ENCODE data around the gene SLC29A3.

The SLC29A3 gene

GRCh38 chr10:71369602-71370001 is 50.5 kb downstream of the SLC29A3 start:
- TF ChIP-seq CTCF (conservative IDR thresholded peaks at IDR 0.05; ENCODE audit: low read length), result no peak
- DNase-seq (ENCODE audit: low read depth), result no peak
- H3K4me3 ChIP-seq (ENCODE audit: low read length), result no peak overlapping the region

DNA sequence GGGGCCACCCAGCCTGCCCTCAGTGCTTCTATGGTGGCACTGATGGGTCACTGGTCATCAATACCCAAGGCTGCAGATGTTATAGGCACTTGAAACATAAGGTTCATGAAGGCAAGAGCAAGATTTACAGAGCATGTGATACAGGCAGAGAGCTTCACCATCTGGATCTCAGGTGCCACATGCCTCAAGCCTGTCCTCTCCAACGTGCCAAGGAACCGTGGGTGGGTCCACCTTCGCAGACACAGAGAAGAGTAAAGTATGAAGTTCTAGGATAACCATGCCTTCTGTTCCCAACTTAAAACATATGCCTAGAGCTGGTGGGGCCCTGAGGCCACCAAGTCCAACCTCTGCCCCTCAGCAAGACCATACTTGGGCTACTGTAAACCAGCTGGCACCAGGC is 51.0 kb downstream of the SLC29A3 start:
- no peak for TF ChIP-seq CTCF (conservative IDR thresholded peaks at IDR 0.05; ENCODE audit: low read length)
- no peak for DNase-seq (ENCODE audit: low read depth)
- H3K4me3 ChIP-seq (ENCODE audit: low read length), result no peak overlapping the region

GRCh38 chr10:71371750-71372166 is 52.7 kb downstream of the SLC29A3 start:
- no peak for TF ChIP-seq CTCF (conservative IDR thresholded peaks at IDR 0.05; ENCODE audit: low read length)
- no peak for DNase-seq (ENCODE audit: low read depth)
- no peak overlapping the region for H3K4me3 ChIP-seq (ENCODE audit: low read length)

- DNase-seq (ENCODE audit: low read depth), result no peak
- no peak for TF ChIP-seq CTCF (conservative IDR thresholded peaks at IDR 0.05; ENCODE audit: low read length)
- H3K4me3 ChIP-seq (ENCODE audit: low read length), result no peak overlapping the region
Observed at GRCh38 chr10:71372882-71373495, 53.9 kb downstream of the SLC29A3 start.

- TF ChIP-seq CTCF (conservative IDR thresholded peaks at IDR 0.05; ENCODE audit: low read length), result no peak
- H3K4me3 ChIP-seq (ENCODE audit: low read length), result no peak overlapping the region
- no peak for DNase-seq (ENCODE audit: low read depth)
Observed at GRCh38 chr10:71374481-71375233, 55.6 kb downstream of the SLC29A3 start.

GRCh38 chr10:71375952-71376351 is 56.9 kb downstream of the SLC29A3 start:
- no peak for DNase-seq (ENCODE audit: low read depth)
- TF ChIP-seq CTCF (conservative IDR thresholded peaks at IDR 0.05; ENCODE audit: low read length), result no peak
- H3K4me3 ChIP-seq (ENCODE audit: low read length), result no peak overlapping the region
